GM19351 (cell line): ENCODE results near the gene AFAP1.

Experiments
- ATAC-seq: cut with Tn5 transposase; IDR thresholded peaks from one replicate; pipeline ENCODE4 v1.9.1; 2021; ENCODE audit warnings: mild to moderate bottlenecking, moderate library complexity; ENCODE audit not compliant: unreplicated experiment

AFAP1 gene

DNA sequence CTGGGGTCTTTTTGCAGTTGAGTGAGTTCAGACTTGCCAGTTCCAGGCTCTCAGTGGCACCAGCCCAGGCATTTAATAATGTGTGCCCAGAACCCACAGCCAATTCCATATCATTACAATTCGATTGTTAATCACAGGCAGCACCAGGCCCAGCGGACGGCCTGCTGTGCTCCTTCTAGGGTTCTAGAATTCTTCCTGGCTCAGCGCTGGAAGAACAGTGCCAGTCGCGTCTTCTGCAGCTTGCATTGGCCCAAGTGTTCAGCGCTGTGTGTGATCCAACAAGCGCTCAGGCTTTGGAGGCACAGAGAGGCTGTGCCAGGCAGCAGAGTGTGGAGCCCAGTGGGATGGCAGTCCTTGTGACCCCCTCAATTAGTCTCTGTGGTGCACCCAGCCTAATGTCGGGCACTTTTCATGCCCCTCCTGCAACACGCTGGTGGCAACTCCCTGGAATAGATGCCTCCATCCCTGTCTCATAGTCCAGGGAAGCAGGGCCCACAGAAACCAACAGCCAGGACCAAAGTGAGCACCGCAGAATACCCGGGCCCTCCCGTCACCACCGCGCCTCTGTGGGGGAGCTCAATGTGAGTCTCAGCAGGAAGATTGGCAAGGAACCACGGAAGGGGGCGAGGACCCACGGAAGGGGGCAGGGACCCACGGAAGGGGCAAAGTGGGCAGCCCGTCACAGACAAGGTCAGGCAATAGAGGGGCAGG, 193.2 kb downstream of the AFAP1 start:
- no peak for ATAC-seq

DNA sequence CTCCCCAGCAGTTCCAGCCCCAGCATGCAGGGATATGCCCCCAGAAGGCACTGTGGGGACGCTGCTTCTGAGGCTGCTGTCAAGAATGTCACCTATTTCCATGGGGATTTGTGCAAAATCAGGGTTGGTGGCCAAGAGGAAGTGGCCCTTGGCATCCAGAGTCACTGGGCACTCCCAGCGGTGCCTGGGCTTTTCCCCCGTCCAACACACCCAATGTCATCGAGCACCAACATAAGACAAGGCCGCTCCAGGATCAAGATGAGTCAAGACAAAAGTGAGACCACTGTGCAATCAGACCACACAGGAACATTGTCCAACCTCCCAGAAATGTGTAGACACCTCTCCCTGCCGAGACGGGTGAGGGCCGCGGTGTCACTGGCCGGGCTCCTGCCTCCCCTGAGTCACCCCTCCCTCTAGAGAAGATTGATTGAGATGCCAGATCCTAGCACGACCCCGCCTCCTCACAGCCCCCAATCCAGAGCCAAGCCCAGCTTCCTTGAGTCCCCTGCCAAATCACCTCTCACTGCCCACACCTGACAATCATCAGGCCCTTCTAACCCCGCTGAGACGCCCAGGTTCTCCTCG, 194.3 kb downstream of the AFAP1 start:
- no peak for ATAC-seq

DNA sequence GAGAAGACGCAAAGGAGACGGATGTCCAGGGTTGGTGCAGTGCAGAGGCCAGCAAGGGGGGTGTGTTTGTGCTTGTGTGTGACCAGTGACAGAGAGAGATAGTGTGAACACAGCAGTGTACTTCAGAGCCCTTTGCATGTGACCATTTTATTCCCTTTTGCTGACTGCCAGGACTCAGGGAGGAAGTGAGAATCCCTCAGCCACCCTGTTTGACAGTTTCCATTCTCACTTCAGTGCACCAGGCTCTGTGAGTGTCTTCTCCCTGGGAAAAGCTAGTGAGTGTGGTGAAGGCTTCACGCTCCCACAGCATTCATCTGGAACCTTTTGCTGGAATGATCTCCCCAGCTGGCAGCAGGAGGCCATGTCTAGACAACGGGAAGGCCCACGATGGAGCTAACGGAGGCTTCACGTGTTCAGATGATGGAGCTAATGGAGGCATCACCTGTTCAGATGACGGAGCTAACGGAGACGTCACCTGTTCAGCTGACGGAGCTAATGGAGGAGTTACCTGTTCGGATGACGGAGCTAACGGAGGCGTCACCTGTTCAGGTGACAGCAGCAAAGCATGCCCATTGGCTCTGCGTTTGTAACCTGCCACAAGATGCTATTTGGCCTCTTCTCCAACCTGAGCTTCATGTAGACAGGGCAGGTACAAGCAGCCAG, 195.4 kb downstream of the AFAP1 start:
- no peak for ATAC-seq

DNA sequence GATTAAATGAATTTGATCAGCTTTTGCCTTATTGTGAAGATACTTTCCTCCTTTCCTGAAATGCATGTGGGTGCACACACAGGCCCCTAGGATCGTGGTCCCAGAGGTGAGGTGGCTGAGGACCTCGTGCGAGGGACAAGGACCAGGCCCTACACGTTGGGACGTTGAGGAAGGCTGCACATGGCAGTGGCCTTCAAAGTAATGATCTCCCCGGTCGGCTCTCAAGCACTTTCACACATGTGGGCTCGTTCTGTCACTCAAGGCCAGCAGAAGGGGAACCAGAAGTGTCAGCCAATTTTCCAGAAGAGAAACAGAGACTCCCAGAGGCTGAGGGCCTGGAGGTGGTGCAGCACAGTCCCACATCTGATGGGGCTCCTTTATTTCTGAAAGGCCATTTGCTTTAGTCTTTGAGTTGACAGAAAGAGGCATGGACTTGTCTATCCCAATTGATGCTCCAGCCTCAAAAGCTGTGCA, 196.8 kb downstream of the AFAP1 start:
- ATAC-seq: no peak

DNA sequence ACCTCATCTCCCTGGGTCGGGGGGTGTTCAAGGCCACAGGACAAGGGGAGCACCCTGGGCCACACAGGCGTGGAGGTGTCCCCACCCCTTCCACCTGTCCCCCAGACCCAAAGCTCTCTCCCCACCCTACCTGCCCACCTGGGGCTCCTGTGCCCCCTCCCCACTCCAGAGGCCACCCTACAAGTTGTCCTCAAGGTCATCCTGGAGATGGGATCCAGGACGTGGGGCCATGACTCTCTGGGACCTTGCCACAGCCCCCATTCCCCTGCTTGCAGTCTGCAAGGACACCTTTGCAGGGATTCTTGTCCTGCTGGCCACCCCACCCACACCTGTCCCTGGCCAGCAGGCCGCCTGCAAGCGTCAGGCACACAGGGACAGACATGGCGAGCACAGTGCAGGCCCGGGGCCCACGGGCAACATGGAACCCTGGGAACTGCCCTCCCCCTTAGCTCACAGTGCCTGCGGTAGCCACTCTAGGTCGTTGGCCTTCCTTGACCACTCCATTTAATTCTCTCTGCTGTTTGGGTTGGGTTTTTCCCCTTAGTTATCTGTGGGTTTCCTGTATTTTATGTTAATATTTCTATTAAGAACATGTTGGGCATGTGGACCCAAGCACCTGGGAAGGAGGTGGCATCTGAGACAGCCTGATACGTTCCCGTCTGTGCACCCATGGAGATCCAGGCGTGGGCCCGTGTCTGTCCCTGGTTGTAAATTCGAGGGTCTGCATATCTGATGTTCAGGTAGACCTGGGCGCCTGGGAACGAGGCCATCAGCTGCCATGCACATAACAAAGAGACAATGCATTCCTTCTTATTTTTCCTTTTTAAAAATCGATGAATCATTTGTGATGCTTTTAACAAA, 197.5 kb downstream of the AFAP1 start:
- no peak for ATAC-seq

DNA sequence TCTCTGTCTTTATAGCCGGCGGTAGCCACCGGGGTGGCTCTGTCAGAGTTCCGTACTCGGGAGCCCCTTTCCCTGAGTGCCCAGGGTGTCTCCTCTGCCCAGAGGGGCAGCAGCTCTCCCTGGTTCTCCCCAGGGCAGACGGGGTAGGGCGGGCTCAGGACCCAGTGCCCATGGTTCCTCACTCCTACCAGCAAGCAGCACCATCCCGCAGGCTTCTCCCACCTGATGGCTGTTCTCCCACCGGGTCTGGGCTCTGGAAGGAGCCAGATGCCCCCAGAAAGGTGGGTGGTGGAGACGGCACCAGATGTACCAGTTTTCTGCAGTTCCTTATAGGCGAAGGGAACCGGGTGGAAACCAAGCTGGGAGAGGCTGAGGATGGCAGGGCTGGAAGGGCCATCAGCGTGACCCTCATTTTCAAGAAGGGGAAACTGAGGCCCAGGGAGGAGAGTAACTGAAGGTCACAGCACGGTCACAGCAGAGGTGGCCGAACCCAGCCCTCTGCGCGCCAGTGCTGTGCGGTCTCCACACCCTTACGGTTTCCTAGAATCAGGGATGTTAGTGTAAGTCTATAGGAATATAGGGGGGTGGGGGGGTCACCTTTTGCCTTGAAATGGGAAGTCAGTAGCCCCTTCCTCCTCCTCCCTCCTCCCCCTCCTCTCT, 198.7 kb downstream of the AFAP1 start:
- ATAC-seq: no peak

DNA sequence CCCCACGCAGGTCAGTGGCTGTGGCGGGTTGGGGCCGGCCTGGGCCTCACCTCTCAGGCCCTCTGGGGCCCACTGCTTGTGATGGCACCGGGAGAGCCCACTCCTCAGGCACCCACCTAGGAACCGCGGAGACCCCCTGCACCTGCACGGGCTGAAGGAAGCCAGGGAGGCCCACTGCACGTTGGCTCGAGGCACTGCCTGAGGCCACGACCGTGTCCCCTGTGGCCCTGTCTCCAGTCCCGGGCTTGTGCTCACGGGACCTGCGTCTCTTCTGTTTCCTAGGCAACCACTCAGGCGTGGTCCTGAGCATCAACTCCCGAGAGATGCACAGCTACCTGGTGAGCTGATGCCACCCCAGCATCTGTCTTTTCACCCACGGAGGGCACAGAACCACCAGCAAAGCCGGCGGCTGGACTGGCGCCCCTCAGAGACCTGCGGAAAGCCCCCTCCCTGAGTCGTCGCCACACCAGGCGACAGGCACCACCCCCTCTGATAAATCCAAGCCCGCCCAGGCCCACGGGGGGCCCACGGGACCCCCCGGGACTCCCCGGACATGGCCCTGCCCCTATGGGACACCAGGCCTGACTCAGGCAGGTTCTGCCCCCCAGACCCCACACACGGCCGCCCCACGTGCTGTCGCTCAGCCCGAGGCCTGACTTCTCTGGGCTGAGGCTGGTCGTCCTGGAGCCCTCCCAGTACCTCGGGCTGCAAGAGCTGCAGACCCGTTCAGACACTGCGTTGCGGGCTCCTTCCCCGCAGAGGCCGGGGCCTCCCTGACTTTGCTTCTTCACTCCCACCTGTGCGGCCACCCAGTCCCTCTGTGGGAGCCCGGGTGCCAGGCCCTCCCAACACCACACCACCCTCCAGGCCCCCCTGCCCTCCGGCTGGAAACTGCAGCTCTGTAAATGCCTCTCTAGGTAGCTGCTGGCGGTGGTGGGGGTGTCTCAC, 199.5 kb downstream of the AFAP1 start:
- ATAC-seq: no peak

DNA sequence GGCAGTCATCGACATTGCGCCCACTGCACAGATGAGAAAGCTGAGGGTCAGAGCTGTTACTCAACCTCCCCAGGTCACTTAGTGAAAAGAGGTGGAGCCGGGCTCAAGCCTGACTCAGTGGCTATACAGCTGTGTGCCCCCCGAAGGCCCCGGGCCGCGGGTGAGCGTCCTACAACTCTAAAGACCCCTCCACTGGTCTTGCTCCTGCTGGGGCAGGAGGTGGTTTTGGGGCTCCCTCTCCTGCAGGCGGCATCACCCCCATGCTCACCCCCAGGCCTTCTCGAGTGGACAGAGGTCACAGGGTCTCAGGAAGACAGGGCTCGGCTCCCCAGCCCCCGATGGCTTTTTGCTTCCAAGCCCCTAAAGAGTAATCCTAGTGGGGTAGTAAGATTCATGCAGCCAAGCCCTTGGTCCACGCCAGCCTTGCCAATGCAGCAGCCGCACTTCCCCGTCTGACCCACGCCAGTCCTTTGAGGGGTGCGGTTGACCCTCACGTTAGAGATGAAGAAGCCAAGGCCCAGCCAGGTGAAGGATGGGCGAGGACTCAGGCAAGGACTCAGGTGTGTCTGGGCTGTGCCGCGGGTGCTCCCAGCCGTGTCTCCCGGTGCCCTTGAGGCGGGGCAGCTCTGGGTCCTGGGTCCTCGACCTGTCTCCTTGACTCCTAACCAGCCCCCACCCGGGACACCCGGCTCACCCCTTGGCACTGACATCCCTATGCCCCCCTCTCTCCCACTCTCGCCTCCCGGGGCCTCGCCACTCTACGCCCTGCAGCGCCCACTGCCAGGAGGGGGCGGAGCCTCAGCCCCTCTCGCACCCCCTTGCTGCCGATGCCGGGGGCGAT, 200.4 kb downstream of the AFAP1 start:
- no peak for ATAC-seq

DNA sequence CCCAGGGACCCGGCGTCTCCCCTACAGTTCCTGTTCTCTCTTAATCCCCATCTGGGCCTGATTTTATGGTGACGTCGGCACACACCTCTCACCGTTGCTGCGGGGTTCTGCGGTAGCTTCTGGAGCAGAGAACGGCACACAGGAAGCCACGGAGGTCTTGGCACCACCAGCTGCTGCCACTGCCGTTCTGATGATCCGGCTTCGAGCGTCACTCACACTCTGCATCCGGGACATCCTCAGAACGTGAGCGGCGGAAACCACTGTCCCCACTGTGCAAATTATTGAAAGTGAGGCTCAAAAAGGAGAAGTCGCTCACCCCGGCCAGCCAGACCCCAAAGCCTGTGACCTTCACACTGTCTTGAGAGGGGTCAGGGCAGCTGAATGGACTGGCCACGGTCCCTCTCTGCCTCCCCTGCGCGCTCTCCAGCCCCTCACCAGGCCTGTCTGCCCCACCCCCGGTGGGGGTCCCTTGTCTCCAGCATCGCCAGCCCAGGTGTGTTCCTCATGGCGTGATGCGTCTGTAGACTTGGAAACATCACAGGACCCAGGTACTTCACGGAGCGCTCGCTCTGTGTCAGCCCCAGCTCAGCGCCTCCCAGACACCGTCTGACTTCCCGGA, 201.1 kb downstream of the AFAP1 start:
- ATAC-seq: no peak

DNA sequence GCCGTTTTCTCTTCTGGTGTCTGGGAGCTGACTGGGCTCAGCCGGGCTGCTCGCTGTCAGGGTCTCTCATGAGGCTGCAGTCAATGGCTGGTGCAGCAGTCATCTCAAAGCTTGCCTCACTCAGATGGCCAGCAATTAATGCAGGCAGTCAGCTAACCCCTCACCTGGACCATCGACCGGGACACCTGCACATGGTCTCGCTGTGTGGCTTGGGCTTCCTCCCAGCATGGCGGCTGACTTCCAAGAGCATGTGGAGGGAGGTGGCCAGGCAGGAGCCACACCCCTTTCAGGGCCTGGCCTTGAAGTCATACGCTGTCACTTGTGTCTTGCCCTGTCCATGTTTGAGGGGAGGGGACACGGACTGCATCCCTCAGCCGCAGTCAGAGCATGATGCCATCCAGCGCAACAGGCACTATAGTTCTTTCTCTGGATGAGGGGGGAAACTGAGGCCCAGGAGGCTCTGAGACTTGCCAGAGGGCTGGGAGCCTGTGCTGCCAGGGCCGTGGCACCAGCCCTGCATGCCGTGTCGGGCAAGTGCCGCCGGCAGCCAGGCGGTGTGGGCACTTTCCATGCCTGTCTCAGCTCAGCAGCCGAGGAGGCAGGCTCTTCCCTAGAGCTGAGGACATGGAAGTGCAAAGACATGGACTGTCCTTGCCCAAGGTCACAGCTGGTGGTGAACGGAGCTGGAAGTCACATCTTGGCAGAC, 201.8 kb downstream of the AFAP1 start:
- no peak for ATAC-seq

DNA sequence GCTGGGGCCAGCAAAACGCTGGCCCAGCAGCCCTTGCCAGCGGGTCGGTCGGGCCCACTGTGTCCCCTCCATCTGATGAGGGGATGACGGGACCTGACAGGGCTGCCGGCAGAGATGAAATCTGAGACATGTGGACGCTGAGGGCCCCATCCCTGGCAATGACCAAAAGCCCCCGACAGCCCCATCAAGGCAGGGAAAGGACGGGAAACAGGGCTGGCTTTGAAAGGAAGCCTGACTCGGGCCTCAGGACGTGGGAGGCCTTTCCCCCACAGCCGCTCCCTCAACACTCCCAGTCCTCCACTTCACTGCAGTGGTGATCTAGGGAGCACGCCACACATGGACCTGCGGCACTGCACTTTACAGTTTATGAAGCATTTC, 202.4 kb downstream of the AFAP1 start:
- ATAC-seq: no peak

DNA sequence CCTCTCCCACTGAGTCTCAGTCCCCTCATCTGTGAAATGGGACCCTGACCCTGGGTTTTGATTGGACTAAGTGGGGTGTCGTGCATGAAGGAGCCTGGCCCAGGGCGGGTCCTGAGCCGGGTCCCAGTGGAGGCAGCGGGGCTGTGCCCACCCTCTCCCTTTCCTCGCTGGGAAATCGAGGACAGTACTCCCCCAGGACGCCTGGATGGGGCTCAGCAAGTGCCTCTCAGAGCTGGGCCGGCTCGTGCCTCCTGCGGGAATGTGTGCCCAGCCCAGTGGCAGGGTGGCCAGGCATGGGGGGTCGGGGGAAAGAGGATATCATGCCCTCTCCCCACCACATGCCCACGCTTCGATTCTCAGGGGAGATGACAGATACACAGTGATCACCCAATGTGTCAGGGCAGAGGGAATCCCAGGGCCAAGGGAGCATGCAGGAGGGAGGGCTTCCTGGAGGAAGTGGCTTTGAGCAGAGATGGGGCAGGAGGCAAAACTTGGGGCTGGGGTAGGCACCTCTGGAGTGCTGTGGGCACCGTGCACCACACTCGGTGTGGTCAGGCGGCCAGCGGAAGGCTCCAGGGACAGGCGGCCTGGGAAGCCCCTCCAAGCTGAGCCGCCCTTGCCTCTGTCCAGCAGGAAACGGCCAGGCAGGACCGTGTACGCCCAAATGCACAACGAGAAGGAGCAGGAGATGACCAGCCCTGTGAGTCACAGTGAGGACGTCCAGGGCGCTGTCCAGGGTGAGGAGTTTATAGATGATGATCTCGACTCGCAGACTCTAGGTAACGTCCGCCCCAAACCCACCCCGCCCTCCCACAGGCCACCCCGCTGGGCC, 203.0 kb downstream of the AFAP1 start:
- no peak for ATAC-seq

DNA sequence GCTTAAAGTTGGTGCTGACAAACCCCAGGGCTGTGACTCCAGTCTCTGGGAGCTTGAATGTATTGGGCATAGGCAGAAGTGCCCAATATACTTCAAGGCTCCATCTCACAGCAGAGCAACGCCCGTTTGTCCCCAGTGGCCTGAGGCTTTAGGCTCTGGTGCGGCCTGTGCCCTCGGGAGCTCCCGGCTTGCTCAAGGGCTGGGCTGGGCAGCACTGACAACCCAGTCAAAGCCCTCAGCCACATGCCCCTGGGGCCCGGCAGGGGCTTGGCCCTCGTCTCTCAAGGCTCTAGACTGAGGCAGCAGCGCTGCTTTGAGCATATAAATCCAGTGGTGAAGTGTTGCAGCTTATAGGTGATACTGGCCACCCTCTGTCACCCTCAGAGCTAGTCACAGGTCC, 203.7 kb downstream of the AFAP1 start:
- no peak for ATAC-seq

DNA sequence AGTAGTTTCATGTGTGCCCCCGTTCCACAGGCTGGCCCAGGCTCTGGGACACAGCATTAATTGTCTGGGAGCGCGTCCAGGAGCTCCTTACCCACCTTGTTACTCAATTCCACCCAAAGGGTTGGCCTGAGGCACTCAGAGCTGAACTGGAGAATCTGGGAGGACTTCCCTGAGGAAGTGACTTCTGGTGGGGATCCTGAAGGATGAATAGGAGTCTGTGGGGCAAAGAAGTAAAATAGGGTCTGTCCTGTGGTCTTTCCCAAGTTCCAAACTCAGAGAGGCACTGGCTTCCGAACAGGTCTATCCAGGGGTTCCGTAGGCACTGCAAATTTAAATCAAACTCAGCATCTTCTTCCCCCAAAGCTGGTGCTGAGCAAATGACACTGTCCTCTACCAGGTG, 204.3 kb downstream of the AFAP1 start:
- ATAC-seq: no peak

DNA sequence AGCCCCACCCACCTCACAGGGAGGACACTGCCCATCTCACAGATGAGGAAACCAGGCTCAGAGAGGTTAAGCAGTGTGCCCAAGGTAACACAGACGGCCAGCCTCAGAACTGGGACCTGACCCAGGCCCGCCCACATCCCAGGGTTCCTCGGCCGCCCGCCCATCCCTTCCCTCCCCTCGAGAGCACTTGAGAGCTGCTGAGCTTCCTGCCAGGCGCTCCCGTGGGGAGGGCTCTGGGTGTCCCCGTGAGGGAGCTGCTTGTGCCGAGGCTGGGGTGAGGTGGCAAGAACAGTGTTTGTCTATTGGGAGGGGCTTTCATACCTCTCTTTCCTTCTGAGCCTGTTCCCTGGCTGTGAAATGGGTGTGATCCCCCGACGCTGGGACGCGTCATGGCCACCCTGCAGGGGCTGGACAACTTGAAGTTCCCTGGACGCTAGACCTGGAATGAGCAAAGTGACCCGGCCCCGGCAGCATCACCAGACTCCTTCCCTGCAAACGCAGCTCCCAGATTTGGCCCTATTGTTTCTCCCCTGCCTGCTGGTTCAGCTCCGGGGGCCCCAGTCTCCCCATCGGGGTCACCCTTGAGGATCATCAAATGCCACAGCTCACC, 204.9 kb downstream of the AFAP1 start:
- no peak for ATAC-seq

DNA sequence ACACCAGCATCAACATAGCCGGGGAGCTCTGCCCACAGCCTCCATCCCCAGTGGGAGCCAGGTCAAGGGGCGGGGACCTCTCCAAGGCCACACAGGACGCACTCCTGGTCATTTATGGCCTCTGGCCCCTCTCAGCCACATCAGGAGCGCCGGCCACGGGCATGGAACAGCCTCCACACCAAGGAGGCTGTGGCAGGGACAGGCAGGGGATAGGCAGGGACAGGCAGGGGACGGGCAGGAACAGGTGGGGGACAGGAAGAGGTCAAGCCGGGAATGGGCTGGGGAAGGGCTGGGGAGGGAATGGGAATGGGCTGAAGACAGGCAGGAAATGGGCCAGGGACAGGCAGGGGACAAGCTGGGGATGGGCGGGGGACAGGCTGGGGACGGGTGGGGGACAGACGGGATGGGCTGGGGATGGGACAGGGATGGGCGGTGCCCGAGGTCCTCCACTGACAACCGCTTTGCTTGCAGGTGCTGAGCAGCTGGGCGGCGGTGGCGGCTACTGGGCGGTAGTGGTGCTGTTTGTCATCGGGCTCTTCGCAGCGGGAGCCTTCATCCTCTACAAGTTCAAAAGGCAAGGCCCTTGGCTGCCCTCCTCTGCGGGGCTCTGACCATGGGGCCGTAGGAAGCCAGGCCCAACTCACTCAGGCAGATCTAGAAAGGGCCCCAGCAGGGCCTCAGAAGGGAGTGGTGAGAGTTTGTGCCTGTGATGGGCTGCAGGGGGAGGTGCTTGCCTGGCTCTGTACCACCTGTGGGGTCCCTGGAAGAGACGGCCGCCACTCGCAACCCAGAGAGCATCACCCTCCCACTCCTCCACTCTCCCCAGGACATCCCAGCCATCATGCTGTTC, 205.6 kb downstream of the AFAP1 start:
- no peak for ATAC-seq
